ENCODE data around the gene BARX2.

BARX2 gene

DNA sequence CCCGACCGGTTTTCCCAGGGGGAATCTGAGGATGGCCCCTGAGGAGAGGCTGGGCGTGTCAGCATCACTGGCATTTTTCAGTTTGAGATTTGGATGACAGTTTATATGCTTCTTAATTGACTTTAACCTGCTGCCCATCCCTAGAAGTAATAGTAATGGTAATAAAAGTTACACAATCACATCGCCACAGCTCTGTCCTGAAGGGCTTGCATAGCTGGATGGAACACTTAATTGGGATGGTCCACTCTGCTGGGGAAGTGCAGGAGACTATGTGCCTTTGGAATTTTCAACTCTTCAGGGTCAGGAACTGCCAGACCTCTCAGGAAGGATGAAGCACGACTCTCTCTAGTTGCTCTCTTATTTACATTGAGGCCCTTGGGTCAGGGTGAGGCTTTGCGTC is 16.2 kb downstream of the BARX2 start:
- Histone ChIP-seq H3K9me3 (ENCODE audit: control insufficient read depth, insufficient read depth, low read depth, low read length) (no peaks in the 10 kb centered on the region), H3K36me3 (ENCODE audit: control insufficient read depth in 2 of 2, insufficient read depth in 1 of 2, low read length in 2 of 2) (no peaks in the 10 kb centered on the region), H3K27ac (ENCODE audit: extremely low read depth, low read depth, low read length) (no peak overlapping the region), H3K4me3 (ENCODE audit: low read depth, low read length) (no peak overlapping the region), H3K4me1 (ENCODE audit: control insufficient read depth, insufficient read depth, low read length) (peaks cover 20% of the 10 kb centered on the region)
- TF ChIP-seq, protein P1, sequence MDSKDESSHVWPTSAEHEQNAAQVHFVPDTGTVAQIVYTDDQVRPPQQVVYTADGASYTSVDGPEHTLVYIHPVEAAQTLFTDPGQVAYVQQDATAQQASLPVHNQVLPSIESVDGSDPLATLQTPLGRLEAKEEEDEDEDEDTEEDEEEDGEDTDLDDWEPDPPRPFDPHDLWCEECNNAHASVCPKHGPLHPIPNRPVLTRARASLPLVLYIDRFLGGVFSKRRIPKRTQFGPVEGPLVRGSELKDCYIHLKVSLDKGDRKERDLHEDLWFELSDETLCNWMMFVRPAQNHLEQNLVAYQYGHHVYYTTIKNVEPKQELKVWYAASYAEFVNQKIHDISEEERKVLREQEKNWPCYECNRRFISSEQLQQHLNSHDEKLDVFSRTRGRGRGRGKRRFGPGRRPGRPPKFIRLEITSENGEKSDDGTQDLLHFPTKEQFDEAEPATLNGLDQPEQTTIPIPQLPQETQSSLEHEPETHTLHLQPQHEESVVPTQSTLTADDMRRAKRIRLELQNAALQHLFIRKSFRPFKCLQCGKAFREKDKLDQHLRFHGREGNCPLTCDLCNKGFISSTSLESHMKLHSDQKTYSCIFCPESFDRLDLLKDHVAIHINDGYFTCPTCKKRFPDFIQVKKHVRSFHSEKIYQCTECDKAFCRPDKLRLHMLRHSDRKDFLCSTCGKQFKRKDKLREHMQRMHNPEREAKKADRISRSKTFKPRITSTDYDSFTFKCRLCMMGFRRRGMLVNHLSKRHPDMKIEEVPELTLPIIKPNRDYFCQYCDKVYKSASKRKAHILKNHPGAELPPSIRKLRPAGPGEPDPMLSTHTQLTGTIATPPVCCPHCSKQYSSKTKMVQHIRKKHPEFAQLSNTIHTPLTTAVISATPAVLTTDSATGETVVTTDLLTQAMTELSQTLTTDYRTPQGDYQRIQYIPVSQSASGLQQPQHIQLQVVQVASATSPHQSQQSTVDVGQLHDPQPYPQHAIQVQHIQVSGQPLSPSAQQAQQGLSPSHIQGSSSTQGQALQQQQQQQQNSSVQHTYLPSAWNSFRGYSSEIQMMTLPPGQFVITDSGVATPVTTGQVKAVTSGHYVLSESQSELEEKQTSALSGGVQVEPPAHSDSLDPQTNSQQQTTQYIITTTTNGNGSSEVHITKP (tag by site-specific recombination; IDR thresholded peaks at IDR 0.05): peak; percentile 78
- TF ChIP-seq BCL11A (tag by site-specific recombination; IDR thresholded peaks at IDR 0.05; ENCODE audit: low read depth): no peak
- ChIA-PET POLR2A (no interaction called here), CTCF (interaction anchor here (0.7 to 2.0 kb wide), 3 partner anchors 16 to 98 kb away, joined by 3 to 7 read pairs (median 3); partner anchors contain the start of gene BARX2)

DNA sequence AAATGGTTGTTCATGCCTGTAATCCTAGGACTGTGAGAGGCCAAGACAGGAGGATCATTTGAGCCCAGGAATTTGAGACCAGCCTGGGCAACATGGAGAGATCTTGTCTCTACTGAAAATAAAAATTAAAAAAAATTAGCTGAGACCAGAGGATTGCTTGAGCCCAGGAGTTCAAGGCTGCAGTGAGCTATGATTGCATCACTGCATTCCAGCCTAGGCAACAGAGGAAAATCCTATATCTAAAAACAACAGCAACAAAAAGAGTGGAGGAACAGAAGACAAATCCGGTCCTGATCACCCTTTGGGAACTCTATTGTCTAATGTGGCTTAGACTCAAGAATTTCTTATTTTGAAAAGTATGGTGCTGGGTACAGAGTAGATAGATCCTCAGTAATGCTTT is 17.3 kb downstream of the BARX2 start:
- Histone ChIP-seq H3K4me3 (ENCODE audit: low read depth, low read length) (no peak overlapping the region), H3K4me1 (ENCODE audit: control insufficient read depth, insufficient read depth, low read length) (peaks cover 15% of the 10 kb centered on the region), H3K36me3 (ENCODE audit: control insufficient read depth in 2 of 2, insufficient read depth in 1 of 2, low read length in 2 of 2) (no peaks in the 10 kb centered on the region), H3K27ac (ENCODE audit: extremely low read depth, low read depth, low read length) (no peak overlapping the region), H3K9me3 (ENCODE audit: control insufficient read depth, insufficient read depth, low read depth, low read length) (no peaks in the 10 kb centered on the region)
- CTCF ChIA-PET: no interaction called here
- POLR2A ChIA-PET: no interaction called here
- no peak for TF ChIP-seq GLIS2 (tag by site-specific recombination; IDR thresholded peaks at IDR 0.05)
- no peak for TF ChIP-seq ZNF654 (tag by site-specific recombination; IDR thresholded peaks at IDR 0.05; ENCODE audit: low read depth)
- no peak for TF ChIP-seq ZEB2 (tag by site-specific recombination; IDR thresholded peaks at IDR 0.05)
- TF ChIP-seq, protein P2, sequence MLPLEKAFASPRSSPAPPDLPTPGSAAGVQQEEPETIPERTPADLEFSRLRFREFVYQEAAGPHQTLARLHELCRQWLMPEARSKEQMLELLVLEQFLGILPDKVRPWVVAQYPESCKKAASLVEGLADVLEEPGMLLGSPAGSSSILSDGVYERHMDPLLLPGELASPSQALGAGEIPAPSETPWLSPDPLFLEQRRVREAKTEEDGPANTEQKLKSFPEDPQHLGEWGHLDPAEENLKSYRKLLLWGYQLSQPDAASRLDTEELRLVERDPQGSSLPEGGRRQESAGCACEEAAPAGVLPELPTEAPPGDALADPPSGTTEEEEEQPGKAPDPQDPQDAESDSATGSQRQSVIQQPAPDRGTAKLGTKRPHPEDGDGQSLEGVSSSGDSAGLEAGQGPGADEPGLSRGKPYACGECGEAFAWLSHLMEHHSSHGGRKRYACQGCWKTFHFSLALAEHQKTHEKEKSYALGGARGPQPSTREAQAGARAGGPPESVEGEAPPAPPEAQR (tag by site-specific recombination; IDR thresholded peaks at IDR 0.05): no peak
- no peak for TF ChIP-seq FEZF1 (tag by site-specific recombination; IDR thresholded peaks at IDR 0.05)
- no peak for TF ChIP-seq YY1 (tag by site-specific recombination; IDR thresholded peaks at IDR 0.05)
- no peak for TF ChIP-seq ZNF777 (tag by site-specific recombination; IDR thresholded peaks at IDR 0.05; ENCODE audit: borderline replicate concordance)
- TF ChIP-seq ZNF146 (tag by site-specific recombination; IDR thresholded peaks at IDR 0.05): no peak
- no peak for TF ChIP-seq ZNF521 (tag by site-specific recombination; IDR thresholded peaks at IDR 0.05)
- TF ChIP-seq SP3 (tag by site-specific recombination; IDR thresholded peaks at IDR 0.05): no peak

DNA sequence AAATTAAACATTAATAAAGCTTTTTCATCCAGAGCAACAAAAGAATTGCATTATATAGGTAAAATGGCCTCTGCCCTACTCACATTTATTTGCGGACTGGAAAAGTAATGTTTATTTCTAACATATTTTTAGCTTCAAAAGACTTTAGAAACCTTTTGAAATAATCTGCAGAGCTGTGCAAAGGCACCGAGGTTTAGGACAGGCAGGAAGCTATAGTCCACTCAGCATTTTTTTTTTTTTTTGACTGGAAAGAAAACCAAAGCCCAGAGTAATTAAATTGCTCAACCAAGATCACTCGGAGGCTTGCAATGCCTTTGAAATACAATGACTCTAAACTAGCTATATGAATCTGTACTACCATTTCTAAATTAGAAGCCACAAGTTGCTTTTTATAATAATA is 19.1 kb downstream of the BARX2 start:
- TF ChIP-seq ZNF223 (tag by site-specific recombination; IDR thresholded peaks at IDR 0.05) (no peak), ZNF623 (tag by site-specific recombination; IDR thresholded peaks at IDR 0.05) (0 out of 2 replicates have a peak, but pooled peaks have one; percentile 17)
- Histone ChIP-seq H3K36me3 (ENCODE audit: control insufficient read depth in 2 of 2, insufficient read depth in 1 of 2, low read length in 2 of 2) (no peaks in the 10 kb centered on the region), H3K27ac (ENCODE audit: extremely low read depth, low read depth, low read length) (no peak overlapping the region), H3K4me1 (ENCODE audit: control insufficient read depth, insufficient read depth, low read length) (peaks cover 9% of the 10 kb centered on the region), H3K4me3 (ENCODE audit: low read depth, low read length) (no peak overlapping the region), H3K9me3 (ENCODE audit: control insufficient read depth, insufficient read depth, low read depth, low read length) (no peaks in the 10 kb centered on the region)
- ChIA-PET POLR2A (no interaction called here), CTCF (interaction anchor here (0.9 kb wide), 2 partner anchors 18 to 356 kb away, joined by 3 to 4 read pairs; no protein-coding TSS in a partner anchor)

DNA sequence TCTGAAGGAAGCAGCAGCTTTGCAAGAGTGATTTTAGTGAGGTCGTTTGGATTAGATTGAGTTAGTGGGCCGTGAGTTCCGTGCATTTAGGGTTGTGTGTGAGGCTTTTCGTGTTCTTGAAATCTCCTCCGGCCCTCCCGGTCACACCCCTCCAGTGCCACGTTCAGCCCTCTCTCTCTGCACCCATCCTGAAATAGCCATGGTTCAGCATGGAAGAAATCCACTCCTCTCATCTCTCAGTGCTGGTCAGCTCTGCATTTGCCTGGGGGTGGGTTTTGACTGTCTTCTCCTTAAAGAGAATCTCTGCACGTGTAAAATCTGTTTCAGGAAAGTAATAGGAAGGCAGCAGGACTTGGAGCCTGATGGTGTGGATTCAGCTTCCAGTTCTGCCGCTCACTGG is 19.8 kb downstream of the BARX2 start:
- Histone ChIP-seq H3K4me3 (ENCODE audit: low read depth, low read length) (no peak overlapping the region), H3K36me3 (ENCODE audit: control insufficient read depth in 2 of 2, insufficient read depth in 1 of 2, low read length in 2 of 2) (no peaks in the 10 kb centered on the region), H3K27ac (ENCODE audit: extremely low read depth, low read depth, low read length) (no peak overlapping the region), H3K4me1 (ENCODE audit: control insufficient read depth, insufficient read depth, low read length) (peaks cover 9% of the 10 kb centered on the region), H3K9me3 (ENCODE audit: control insufficient read depth, insufficient read depth, low read depth, low read length) (no peaks in the 10 kb centered on the region)
- TF ChIP-seq ZNF426 (tag by site-specific recombination; IDR thresholded peaks at IDR 0.05): no peak
- TF ChIP-seq, protein P3, sequence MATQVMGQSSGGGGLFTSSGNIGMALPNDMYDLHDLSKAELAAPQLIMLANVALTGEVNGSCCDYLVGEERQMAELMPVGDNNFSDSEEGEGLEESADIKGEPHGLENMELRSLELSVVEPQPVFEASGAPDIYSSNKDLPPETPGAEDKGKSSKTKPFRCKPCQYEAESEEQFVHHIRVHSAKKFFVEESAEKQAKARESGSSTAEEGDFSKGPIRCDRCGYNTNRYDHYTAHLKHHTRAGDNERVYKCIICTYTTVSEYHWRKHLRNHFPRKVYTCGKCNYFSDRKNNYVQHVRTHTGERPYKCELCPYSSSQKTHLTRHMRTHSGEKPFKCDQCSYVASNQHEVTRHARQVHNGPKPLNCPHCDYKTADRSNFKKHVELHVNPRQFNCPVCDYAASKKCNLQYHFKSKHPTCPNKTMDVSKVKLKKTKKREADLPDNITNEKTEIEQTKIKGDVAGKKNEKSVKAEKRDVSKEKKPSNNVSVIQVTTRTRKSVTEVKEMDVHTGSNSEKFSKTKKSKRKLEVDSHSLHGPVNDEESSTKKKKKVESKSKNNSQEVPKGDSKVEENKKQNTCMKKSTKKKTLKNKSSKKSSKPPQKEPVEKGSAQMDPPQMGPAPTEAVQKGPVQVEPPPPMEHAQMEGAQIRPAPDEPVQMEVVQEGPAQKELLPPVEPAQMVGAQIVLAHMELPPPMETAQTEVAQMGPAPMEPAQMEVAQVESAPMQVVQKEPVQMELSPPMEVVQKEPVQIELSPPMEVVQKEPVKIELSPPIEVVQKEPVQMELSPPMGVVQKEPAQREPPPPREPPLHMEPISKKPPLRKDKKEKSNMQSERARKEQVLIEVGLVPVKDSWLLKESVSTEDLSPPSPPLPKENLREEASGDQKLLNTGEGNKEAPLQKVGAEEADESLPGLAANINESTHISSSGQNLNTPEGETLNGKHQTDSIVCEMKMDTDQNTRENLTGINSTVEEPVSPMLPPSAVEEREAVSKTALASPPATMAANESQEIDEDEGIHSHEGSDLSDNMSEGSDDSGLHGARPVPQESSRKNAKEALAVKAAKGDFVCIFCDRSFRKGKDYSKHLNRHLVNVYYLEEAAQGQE (tag by site-specific recombination; IDR thresholded peaks at IDR 0.05): peak; percentile 74
- ChIA-PET CTCF (interaction anchor here (0.9 to 1.2 kb wide), 2 partner anchors 11 to 19 kb away, joined by 3 read pairs; no protein-coding TSS in a partner anchor), POLR2A (no interaction called here)

Data from HEK293 (cell line).